HG02798 (cell line): ENCODE results near the gene ODAD3.
"Not testable (repeated sequence)": the region's sequence is repeated elsewhere in the genome, so short reads cannot be mapped to it uniquely, and the experiment has no call there.

Experiments used
- ATAC-seq: cut with Tn5 transposase; IDR thresholded peaks from one replicate; pipeline ENCODE4 v1.9.1; 2021; ENCODE audit warnings: mild to moderate bottlenecking; ENCODE audit not compliant: unreplicated experiment, poor library complexity

ODAD3 gene

GRCh38 chr19:11461453-11461852 is 26.5 kb upstream of the ODAD3 start:
- ATAC-seq, result no peak

DNA sequence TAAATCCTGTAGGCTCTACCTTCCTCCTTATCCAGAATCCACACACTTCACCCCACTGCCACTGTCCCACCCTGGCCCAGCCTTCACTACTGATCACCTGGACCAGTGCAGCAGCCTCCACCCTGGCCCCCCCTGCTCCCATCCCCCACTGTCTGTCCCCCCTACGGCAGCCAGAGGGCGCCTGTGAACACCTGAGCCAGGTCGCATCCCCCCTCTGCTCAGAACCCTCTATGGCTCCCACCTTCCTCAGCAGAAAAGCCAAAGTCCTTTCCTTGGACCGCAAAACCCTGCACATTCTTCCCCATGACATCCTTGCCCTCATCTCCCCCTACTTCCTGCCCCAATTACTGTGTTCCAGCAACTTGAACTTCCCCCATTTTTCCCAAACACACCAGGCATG is 25.3 kb upstream of the ODAD3 start:
- ATAC-seq, result no peak

DNA sequence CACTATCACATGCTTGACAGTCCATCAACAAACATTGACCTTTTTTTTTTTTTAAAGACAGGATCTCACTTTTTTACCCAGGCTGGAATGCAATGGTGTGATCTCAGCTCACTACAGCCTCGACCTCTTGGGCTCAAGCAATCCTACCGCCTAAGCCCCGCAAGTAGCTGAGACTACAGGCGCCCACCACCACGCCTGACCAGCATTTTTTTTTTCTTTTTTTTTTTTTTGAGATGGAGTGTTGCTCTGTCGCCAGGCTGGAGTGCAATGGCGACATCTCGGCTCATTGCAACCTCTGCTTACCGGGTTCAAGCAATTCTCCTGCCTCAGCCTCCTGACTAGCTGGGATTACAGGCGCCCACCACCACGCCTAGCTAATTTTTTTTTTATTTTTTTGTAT is 24.0 kb upstream of the ODAD3 start:
- ATAC-seq, result not testable (repeated sequence)

- ATAC-seq, result no peak
Measured at GRCh38 chr19:11458236-11458900, 23.4 kb upstream of the ODAD3 start.

DNA sequence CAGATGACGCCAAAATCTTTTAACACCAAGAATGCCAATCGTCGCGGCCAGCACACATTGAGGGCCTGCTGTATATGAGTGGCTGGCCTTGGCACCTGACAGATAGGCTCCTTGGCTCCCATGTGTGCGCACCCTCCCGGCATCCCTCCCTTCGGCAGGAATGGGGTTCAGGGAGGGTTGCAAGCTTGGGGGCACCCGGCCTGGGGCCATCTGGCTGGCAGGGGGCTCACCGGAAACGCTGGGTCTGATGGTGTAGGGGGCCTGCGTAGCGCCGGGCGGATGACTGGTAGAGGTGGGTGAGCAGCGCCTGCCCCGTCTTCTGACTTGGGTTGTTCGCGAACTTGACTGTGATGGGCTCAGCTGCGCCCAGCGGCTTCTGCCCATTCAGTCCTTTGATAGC is 22.9 kb upstream of the ODAD3 start:
- ATAC-seq, result no peak

GRCh38 chr19:11457115-11457514 is 22.2 kb upstream of the ODAD3 start:
- no peak for ATAC-seq

DNA sequence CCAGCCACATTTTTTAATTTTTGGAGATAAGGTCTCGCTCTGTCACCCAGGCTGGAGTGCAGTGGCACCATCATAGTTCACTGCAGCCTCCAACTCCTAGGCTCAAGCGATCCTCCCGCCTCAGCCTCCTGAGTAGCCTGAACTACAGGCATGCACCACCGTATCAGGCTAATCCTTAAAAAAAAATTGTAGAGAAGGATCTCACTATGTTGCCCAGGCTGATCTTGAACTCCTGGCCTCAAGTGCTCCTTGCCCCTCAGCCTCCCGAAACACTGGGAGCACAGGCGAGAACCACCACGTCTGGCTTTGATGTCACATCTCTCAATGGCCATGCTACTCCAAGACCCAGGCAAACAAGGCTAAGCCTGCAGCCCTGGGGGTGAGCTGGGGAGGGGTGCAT is 21.7 kb upstream of the ODAD3 start:
- no peak for ATAC-seq

- ATAC-seq, result not testable (repeated sequence)
Measured at GRCh38 chr19:11455233-11455554, 20.3 kb upstream of the ODAD3 start.

GRCh38 chr19:11453468-11454341 is 18.8 kb upstream of the ODAD3 start:
- ATAC-seq, result no peak

DNA sequence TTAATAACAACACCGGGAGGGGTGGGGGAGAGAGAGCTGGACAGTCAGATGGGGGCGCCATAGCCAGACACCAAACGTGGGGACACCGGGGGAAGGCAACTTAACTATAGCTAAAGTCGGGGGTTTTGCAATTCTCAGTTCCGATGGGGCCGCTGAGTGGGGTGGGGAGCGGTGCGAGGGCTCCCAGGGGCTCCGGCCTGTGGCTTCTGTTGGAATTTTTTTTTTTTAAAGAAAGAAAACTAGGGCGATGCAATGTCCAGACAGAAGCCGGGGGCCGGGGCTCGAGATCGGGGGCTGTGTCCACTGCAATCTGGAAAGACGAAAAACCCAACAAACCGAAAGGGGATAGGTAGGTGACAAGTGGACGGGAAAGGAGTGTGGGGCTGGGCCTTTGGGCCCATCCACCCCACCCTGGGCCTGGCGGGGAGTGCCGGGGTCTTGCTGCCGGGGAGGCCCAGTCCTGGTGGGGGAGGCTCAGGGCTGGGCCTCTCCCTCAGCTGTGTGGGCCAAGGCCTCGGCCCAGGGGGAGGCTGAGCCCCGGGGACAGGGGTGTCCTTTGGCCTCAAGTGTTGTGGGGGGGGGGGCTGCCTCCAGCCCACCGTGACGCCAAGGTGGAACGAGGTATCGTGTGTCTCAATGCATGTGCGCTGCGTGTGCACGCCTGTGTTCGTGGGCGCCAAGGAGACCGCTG is 17.8 kb upstream of the ODAD3 start:
- no peak for ATAC-seq

DNA sequence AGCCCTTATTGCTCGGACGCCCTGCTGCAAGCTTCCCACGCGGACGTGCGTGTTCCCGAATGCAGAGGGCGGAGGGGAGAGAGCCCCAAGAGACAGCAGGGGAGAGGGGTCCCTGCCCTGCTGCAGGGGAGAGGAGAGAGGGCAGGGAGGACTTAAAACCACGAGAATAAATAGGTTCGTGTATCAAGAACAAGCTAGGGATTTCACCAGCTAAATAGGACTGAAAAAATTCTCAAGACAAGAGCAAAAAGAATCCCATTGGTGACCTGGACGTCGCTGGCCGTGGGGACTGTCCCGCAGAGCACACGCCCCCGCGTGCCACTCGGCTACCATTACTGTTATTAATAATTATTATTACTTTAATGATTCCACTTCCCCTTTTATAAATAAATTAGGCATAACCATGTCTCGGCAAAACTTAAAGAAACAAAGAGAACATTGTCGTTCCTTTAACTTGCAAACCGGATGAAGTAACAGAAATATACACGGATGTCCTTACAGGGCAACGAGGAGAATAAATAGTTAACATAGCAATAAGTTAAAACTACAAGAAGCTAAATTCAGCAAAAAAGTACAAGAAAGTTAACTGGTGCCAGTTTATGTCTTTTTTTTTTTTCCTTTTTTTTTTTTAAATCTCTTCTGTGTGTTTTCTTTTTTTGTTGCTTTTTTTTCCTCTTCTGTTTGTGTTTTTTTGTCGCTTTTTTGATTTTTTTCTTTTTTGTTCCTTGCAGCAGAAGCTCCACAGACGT is 17.1 kb upstream of the ODAD3 start:
- ATAC-seq, result no peak

DNA sequence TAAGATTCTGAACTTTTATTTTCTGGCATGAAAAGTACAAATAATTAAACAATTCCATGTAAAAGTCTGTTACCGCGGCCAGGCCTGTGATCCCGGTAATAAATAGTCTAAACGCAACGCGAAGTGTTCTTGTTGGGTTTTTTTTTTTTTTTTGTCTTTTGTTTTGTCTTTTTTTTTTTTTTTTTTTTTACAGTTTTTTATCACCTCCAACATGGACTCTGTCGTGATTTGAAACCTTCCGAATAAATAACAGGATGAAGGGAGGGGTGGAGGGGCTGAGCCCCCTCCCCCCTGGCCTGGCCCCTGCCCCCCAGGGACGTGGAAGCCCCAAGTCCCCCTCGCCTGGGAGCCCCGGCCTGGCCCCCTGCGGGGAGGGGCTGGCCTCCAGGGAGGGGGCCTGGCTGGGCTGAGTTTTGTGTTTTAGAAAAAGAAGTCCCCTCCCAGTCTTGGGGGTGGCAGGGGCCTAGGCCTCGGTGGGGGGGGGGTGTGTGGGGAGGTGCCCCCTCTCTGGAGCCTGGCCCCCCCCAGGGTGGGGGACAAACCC is 16.5 kb upstream of the ODAD3 start:
- no peak for ATAC-seq

- no peak for ATAC-seq
Measured at GRCh38 chr19:11450570-11451326, 15.8 kb upstream of the ODAD3 start.

- ATAC-seq, result no peak
Measured at GRCh38 chr19:11448923-11449554, 14.1 kb upstream of the ODAD3 start.

GRCh38 chr19:11448410-11448809 is 13.5 kb upstream of the ODAD3 start:
- no peak for ATAC-seq

DNA sequence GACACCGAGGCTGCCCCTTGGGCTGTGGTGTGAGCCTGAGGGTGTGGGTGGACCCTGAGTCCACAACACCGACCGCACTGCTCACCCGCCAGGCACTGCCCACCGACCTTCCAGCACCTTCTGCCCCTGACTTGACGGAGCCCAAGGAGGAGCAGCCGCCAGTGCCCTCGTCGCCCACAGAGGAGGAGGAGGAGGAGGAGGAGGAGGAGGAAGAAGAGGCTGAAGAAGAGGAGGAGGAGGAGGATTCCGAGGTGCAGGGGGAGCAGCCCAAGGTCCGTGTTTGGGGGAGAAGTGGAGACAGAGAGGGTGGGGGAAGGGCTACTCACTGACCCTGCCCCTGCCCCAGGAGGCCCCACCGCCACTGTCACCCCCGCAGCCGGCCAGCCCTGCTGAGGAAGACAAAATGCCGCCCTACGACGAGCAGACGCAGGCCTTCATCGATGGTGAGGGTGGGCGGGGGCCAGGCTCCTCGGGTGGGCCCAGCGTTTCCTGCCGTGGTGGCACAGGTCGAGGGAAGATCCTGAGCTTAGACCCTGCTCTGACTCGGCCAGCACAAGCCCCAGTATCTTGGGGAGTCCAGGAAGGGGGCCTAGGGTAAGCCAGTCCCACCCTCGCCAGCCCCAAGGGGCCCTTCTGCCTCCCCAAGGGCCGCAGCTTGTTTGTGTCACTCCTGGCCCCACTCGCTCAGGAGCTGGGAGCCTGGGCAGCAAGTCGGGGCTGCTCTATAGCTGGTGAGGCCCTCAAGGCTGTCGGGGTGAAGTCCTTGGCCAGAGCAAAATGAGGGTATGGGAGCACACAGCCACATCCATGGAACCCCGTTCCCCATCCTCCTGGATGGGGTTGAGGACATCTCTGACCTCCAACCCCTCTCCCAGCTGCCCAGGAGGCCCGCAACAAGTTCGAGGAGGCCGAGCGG is 12.7 kb upstream of the ODAD3 start:
- no peak for ATAC-seq

DNA sequence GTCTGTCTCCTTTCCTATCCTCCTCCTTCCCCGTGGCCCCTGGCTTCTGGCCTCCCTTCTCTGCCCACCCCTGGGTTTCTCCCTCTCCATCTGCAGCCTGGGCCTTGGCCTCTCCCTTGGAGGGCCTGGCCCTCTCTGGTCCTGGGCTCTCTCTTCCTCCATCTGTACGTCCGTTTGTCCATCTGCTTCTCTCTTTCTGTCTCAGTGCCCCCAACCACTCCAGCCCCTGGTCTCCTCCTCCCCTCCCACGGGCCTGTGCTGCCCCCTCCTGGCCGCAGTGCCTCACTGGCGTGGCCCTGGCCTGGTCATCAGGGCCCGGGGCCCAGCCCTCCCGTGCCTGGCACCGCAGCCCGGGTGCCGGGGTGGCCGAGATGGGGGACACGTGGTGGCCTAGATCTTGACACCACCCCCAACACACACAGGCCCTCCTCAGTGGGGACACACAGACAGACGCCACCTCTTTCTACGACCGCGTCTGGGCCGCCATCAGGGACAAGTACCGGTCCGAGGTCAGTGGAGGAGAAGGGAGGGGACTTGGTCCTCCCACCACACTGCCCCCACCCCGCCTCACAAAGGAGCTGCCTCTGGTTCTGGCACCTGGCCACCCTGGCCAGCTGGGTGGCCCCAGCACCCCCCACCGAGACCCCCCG is 11.9 kb upstream of the ODAD3 start:
- ATAC-seq, result no peak

- ATAC-seq, result no peak
Measured at GRCh38 chr19:11446271-11446651, 11.3 kb upstream of the ODAD3 start.
